ENCODE results near the gene DBNL. TPM values are rescaled to one million over a fixed set of nuclear protein-coding genes. Genes with fewer than 3 reads are reported as not detected.

Gene DBNL
- total and polyA plus RNA-seq, 2 of the 13 experiments (the other 11 are each of a cell fraction or from before 2014, with no cell fraction given), result 20.8 to 35.1 TPM

DNA sequence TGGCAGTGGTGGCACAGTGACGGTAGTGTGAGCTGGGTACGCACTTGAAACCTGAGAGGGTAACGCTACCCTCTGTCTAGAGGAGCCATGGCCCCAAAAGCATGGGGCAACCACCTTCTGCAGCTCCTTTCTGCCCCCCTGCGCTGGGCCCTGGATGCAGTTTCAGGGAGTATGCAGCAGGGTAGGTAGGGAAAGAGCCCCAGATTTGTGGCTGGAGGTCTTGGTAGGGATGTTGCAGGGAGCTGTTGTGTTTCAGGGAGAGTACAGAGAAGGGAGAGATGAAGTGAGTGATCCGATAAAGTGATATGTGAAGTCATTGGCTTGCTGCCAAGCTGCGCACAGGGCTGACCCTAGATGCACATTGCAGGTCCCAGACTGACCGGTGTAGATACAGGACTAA lies 23.6 kb downstream of the DBNL start:
- 54% methylated on average over 7 of the region's 7 CpGs for WGBS (ENCODE audit: low lambda C conversion rate)
- DNase-seq (ENCODE audit: low spot score), result no peak
- CTCF ChIA-PET (ENCODE audit: low intra/inter-chr PET ratio, low total read pairs), result no interaction called here

More for the DNA sequence above, 23.6 kb downstream of the DBNL start:
- no peaks in the 10 kb centered on the region for H3K9me3 ChIP-seq (ENCODE audit: low read length)
- TF ChIP-seq ZNF652 (CRISPR knock-in tag; IDR thresholded peaks at IDR 0.05; ENCODE audit: borderline replicate concordance, low read depth) (no peak), NFIC (IDR thresholded peaks at IDR 0.05; ENCODE audit: low read length) (0 out of 2 replicates have a peak, but pooled peaks have one; percentile 24), KDM2A (CRISPR knock-in tag; IDR thresholded peaks at IDR 0.05; ENCODE audit: borderline replicate concordance, low read depth) (peak; percentile 51; the same call in 1 of the 2 replicates), SMC3 (IDR thresholded peaks at IDR 0.05; ENCODE audit: low read length) (no peak), POLR2A (IDR thresholded peaks at IDR 0.05; ENCODE audit: insufficient read depth in 1 of 2, low read depth in 2 of 2, low read length in 2 of 2) (peak; percentile 11 to 26; a peak in 1 of 4 replicates), LCORL (IDR thresholded peaks at IDR 0.05) (0 out of 2 replicates have a peak, but pooled peaks have one; percentile 10), LCORL (CRISPR knock-in tag; IDR thresholded peaks at IDR 0.05) (no peak)
- TF ChIP-seq, protein P1, sequence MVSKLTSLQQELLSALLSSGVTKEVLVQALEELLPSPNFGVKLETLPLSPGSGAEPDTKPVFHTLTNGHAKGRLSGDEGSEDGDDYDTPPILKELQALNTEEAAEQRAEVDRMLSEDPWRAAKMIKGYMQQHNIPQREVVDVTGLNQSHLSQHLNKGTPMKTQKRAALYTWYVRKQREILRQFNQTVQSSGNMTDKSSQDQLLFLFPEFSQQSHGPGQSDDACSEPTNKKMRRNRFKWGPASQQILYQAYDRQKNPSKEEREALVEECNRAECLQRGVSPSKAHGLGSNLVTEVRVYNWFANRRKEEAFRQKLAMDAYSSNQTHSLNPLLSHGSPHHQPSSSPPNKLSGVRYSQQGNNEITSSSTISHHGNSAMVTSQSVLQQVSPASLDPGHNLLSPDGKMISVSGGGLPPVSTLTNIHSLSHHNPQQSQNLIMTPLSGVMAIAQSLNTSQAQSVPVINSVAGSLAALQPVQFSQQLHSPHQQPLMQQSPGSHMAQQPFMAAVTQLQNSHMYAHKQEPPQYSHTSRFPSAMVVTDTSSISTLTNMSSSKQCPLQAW (CRISPR knock-in tag; IDR thresholded peaks at IDR 0.05), result peak; percentile 15; the same call in 1 of the 2 replicates
- TF ChIP-seq, protein P2, sequence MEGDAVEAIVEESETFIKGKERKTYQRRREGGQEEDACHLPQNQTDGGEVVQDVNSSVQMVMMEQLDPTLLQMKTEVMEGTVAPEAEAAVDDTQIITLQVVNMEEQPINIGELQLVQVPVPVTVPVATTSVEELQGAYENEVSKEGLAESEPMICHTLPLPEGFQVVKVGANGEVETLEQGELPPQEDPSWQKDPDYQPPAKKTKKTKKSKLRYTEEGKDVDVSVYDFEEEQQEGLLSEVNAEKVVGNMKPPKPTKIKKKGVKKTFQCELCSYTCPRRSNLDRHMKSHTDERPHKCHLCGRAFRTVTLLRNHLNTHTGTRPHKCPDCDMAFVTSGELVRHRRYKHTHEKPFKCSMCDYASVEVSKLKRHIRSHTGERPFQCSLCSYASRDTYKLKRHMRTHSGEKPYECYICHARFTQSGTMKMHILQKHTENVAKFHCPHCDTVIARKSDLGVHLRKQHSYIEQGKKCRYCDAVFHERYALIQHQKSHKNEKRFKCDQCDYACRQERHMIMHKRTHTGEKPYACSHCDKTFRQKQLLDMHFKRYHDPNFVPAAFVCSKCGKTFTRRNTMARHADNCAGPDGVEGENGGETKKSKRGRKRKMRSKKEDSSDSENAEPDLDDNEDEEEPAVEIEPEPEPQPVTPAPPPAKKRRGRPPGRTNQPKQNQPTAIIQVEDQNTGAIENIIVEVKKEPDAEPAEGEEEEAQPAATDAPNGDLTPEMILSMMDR (CRISPR knock-in tag; IDR thresholded peaks at IDR 0.05), result 0 out of 2 replicates have a peak, but pooled peaks have one; percentile 5
- intact Hi-C loops (cut with micrococcal nuclease; ENCODE audit: unreplicated experiment), result no loop called here
- no peaks in the 10 kb centered on the region for H3K79me2 ChIP-seq (ENCODE audit: insufficient read depth, low read length)
- peaks cover 76% of the 10 kb centered on the region for H3K4me1 ChIP-seq (ENCODE audit: insufficient read depth, low read length)
- FAIRE-seq (no peak), ATAC-seq (no peak)
- BruUV-seq (replicated peaks), result no TSS peak
- H3K4me3 ChIP-seq (replicated peaks in 1 of 3; ENCODE audit: insufficient read depth in 1 of 3, low read depth in 2 of 3, low read length in 3 of 3), result no peak overlapping the region
- POLR2A ChIA-PET, result interaction anchor here (1.0 to 1.9 kb wide), 3 partner anchors 23 to 506 kb away, joined by 3 to 6 read pairs (median 4); partner anchors contain the start of genes DBNL, DDX56 and YKT6
- H3K9ac ChIP-seq (ENCODE audit: insufficient read depth, low read depth, low read length), result no peak overlapping the region
- H3K27me3 ChIP-seq (ENCODE audit: control insufficient read depth in 1 of 2, insufficient read depth in 2 of 2, low read length in 2 of 2), result no peaks in the 10 kb centered on the region
- H2AFZ ChIP-seq (ENCODE audit: low read length), result no peak overlapping the region
- peaks cover 2 to 5% of the 10 kb centered on the region in 2 experiments; a peak in 1 of 5 replicates for H3K36me3 ChIP-seq (replicated peaks in 1 of 2; ENCODE audit: control insufficient read depth in 1 of 2, insufficient read depth in 2 of 2, low read length in 2 of 2)
- H3K27ac ChIP-seq (ENCODE audit: extremely low read length, insufficient read depth, low read length), result no peak overlapping the region
- in situ Hi-C loops (cut with HindIII; ENCODE audit: extremely low pct_ligation_motif_present, low pct_unique_long_range_greater_than_20kb), result no loop called here
- no peak overlapping the region for H3K4me2 ChIP-seq (ENCODE audit: low read depth, low read length)
- no peaks in the 10 kb centered on the region for H4K20me1 ChIP-seq (ENCODE audit: insufficient read depth, low read length)
